Right renal pelvis (tissue), 4 donors: ENCODE measurements around the gene BSDC1. TPM values are rescaled to one million over a fixed set of nuclear protein-coding genes. Genes with fewer than 3 reads are reported as not detected.
A peak's percentile ranks its signal among the peaks of the same experiment; 100 is the strongest.

Source experiments
- DNase-seq, 4 donors: peaks; one replicate each; pipeline ENCODE4 v3.0.0-alpha.2; 2013; ENCODE audit warnings: low read depth in 4 of 4, low spot score in 3 of 4, missing footprints in 1 of 4
- polyA plus RNA-seq, 4 donors: library from polyadenylated mRNA; unstranded; fragments of 120-200 nt; gene quantifications; one replicate each; pipeline ENCODE4 v1.2.1, GENCODE V29; 2013; ENCODE audit not compliant: insufficient read length in 4 of 4

The BSDC1 gene
- polyA plus RNA-seq, 4 donors, result 58.6 to 63.3 (median 61.2) TPM

DNA sequence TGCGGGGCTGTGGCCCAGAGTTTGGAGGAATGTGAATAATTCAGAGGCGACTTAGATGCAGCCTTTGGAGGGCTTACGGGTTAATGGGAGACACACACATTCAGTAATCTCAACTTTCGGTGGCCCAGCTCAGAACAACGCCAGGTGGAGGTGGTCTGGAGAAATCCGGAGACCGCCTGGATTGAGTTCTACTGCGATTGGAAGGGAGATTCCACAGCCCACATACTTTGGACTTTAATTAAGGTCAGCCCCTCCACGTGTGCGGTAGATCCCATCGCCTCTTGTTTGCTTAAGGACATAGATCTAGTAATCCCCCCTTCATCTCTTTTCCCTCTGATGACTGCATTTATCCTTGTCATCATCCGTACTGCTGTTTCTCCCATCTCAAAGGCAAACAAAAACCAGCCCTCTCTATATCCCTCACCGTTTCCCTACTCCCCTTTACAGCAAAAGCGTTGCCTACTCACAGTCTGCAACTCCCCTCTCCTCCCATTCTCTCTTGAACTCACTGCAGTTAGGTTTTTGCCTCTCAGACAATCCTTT lies 720 bp upstream of the BSDC1 start:
- DNase-seq, result peak in 2 of 4 donors; percentile 54 to 56

DNA sequence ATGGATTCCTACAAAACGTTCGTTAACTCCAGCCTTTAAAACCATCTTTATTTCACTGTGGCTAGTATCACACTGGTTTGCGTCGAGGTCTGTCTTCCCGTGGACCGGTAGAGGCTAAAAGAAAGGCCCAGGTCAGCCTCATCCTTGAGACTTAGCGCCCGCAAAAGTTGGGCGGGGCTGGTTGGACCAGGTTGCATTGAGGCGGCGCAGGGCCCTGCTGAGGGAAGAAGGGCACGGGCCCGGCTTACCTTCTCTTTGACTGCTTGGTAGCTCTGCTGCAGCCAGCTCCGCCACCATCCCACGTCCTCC lies 455 bp downstream of the BSDC1 start:
- peak in 1 of 4 donors; percentile 31 for DNase-seq

DNA sequence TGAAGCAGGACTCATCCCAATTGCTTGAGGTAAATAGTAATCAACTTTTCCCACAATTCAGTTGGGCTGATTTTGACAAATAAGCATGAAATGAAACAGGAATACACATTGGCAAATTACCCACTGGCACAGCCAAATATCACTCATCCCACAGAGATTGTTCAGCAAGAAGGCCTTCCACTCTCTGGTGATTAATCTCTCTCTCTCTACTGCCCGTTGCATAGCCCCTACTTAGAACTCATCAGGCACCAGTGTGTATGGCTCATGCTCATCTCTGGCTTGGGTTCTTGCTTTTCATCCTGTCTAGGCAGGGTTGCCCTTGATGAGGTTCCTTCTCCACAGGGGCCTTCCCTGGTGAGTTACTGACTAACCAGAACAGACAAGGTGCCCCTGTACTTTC lies 1.1 kb downstream of the BSDC1 start:
- no peak for DNase-seq

DNA sequence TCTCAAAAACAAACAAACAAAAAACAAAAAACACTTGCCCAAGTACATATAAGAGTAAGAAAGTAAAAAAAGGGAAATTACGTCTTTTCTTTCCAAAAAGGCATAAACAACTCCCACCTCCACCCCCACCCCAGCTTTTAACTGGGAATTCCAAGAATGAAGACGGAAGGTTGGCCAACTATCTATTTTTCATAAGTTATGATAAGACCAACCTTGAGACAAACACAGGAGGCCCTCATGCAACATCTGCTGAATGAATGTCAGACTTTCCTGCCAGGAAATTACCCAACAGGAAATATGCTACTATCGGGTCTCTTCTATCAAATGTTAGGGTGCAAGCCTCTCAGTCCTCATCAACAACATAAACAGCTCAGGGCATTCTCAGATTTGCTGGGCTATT lies 1.9 kb downstream of the BSDC1 start:
- no peak for DNase-seq

DNA sequence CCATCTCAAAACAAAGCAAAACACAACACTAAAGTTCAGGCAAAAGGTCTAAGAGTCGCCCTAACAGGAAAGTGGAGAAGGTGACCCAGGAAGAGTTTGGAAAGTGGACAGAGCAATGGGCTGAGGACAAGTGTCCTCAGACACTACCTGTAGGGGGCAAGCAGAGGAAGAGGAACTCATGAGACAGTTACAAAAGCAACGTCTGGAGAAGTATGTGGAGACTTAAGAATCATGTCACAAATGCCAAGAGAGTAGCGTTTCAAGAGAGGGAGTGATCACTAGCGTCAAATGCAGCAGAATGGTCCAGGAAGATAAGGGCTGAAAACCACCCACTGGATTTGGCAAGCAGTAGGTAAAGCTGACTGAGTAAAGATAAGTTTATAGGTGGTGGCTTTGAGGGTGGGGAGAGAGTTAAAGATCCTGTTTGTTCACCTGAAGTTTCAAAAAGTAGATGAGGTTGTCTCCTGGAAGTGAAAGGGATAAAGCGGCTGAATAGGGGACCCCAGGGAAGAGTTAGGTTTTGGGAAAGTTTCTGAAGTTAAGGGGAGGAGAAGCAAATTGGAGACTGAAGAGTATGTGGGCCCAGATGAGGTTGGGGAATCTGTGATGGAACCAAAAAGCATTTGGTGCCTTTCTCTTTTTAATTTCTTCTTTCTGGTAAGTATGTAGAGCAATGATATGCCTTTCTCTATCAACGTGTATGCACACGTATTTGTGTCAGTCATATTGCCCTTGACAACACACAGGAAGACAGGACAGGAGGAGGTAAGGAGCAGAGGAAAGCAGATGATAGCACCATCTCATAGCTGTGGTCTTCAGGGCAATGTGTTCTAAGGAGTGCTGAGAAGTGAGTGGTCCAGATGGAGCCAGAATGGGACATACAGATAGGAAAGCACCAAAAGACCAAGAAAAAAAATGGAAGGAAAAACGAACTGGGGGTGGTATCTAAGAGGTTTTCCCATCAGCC lies 3.1 kb downstream of the BSDC1 start:
- DNase-seq, result no peak

DNA sequence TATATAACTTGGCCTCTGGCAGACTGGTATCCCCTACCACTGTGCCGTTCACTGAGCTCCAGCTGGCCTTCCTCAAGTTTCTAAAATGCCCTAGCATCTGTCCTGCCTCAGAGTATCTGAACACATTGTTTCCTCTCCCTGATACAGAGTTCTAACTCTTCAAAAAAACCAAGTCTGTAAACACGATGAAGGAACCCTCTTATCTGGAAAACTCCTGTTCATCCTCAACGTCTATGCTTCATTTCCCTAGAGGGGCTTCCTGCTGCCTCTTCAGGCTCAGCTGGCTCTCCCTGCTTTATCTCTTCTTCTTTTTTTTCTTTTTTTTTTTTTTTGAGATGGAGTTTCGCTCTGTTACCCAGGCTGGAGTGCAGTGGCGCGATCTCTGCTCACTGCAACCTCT lies 5.6 kb downstream of the BSDC1 start:
- DNase-seq, result no peak

DNA sequence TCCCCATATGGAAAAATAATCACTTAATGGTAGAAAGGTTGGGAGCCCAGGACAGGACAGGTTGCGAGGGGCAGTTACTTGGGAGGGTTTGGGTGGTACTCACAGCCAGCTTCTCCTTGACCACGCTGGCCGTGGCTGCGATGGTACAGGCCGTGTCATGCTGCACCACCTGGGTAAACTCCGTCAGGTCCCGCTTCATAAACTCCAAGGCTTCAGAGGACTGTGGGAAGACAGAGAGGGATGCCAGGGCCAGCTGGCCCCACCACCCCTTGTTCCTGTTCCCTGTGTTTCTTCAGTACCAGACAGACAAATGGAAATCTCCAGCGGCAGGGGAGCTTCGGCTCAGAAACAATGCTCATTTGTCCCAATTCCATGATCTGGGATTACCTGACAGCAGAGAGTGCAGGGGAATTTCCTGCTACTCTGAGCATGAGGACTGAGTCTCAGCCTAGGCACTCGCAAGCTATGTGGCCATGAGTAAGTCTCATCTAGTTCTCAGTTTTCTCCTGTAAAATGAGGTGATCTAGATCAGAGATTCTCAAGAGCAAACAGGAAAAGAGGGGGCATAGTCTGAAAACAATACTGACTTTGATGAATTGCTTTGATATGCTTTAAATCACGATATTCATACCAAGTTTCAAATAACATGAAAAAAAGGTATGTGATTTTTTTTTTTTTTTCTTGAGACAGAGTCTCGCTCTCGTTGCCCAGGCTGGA lies 7.4 kb downstream of the BSDC1 start:
- DNase-seq, result peak in 1 of 4 donors; percentile 17

DNA sequence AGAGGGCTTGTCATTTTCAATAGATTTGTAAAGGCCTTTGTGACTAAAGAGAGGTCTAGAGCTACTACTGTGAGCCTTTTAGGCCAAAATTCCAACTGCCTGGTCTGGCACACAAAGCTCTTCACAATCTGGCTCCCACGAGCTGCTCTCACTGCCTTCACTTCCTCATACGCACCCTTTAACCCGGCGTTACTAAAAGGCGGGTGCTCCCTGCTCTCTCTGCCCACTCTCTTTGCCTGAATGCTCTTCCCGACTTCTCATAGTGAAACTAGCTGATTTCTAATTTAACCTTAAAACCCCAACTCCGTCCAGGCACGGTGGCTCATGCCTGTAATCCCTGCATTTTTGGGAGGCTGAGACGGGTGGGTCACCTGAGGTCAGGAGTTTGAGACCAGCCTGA lies 14.2 kb downstream of the BSDC1 start:
- no peak for DNase-seq

DNA sequence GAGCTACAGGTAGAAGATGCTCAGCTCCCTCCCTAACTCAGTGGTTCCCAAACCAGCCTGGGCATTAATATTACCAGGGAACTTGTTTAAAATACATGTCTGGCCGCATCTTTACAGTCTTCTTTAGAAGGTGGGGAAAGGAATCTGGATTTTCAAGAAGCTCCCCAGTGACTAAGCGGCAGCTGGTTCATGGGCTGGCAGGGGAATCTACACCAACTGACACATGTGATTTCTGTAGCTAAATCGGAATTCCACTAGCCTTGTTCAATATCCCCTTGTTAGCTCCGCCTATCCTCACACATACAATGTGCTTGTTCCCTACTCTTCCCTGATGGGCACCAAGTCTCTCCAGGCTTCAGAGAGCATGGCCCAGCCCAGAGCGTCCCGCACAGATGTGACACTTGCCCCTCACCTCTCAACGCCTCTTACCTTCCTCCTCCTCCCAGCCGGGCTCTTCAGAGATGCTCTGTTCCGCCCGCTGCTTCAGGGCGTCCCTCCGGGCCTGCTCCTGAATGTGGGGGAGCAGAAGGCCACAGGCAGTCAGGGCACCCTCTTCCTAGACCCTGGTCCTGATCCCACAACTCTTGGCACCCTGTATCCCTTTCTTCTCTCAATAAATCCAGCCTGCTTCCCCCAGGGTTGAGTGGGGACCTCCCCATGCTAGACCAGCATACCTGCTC lies 16.6 kb downstream of the BSDC1 start:
- no peak for DNase-seq

DNA sequence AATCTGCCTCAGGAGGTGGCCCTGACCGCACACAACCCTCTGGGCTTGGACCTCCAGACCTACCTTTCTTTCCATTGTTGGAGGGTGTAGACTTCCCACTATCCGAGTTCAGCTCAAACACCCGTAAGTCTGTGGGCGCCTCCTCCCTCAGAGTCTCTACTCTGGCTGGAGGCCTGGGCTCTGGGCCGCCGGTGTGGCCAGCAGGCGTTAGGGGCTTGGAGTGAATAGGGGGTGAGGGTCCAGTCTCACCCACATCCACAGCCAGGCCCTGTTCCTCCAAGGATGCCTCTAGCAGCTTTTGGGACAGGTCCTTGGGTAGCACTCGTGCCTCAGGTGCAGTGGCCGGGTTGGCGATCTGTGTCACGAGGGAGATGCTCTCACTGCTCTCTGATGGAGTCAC lies 18.0 kb downstream of the BSDC1 start:
- DNase-seq, result no peak

DNA sequence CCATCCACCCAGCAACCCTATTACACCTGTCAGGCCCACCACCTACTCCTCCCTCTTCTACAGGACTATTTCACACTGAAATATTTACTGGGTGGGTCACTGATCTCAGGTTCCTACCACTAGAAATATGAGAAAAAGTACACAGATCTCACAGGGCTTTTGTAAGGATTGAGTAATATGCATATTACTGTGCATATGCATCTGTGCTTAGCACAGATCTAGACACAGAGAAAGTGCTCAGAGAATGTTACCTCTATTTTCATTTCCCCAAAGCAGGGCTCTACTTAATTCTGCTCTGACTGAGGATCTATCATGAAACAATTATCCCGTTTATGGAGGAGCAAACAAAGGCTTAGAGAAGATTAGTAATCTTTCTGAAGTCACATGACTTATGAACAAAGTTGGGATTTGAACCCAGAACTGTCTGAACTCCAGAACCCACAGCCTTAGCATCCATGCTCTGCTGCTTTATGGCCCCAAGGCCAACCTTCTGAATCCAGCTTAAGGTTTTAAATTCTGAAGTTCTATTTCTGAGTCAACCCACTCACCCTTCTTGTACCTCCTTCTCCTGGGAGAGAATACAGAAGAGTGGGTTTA lies 20.1 kb downstream of the BSDC1 start:
- no peak for DNase-seq

DNA sequence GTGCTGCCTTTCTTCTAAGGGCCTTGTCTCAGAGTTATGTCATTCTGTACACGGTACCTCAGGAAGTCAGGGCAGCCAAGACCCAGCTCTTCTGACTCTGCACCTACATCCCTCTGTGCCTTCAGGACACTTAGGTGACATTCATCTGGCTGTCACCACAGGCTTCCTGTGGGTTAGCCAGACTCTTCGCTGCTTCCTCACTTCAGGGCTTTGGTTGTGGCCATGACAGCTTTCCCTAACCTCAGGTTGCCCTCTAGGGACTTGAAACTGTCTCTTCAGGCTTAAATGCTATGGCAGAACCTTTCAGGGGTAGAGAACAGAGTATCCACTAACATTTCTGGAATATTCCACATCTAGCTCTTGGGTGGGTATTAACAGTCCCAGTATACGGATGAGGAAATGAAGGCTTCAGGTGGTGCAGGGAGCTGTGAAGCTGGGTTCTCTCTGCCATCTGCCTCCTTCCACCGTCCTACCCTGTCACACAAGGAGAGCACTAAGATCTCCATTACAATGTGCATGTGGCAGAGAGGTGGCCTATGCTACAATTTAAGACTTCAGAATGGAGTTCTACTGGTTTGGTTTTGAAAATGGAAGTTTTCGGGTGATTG lies 22.0 kb downstream of the BSDC1 start:
- no peak for DNase-seq

DNA sequence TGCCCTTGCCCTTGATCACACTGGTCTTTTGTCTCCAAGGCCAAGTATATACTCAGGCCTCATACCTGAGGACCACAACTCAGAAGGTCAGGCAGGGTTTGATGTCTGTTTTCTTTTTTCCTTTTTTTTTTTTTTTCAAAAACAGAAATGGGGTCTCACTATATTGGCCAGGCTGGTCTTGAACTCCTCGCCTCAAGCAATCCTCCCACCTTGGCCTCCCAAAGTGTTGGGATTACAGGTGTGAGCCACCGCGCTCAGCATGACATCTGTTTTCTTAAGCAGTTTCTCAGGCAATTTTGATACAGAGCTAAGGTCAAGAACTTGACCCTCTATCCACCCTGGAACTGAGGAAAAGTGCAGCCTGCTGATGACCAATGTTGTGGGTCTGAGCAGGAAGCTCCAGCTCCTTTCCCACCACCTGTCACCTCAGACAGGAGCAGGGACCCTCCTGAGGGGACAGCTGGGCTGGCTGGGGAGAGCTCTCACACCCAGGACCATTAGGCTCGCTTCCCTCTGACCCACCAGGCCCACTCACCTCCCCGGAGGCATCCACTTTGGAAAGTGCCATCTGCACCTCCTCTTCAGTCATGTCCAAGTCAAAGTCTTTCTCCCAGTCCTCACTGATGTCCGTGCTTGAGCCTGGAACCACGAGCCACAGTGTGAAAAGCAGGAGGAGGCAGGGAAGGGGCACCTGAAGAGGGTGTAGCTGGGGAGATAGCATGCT lies 26.2 kb downstream of the BSDC1 start:
- DNase-seq, result no peak

DNA sequence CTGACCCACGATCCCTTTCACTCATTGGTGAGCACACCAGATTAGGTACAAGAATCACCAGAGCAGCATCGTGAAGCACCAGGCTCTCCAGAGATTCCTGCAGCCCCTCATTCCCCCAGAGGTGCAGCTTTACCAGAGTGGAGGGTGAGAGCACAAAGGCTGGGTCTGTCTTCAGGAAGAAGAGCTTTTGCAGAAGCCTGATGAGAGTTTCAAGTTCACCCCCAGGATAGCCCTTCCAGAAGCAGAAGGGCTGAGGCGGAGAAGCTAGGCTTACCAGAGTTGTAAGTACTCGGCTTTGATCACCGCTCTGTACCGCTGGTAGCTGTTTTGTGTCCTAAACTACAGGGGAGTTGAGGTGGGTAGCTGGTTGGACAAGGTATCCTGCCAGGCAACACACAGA lies 28.8 kb downstream of the BSDC1 start:
- no peak for DNase-seq

DNA sequence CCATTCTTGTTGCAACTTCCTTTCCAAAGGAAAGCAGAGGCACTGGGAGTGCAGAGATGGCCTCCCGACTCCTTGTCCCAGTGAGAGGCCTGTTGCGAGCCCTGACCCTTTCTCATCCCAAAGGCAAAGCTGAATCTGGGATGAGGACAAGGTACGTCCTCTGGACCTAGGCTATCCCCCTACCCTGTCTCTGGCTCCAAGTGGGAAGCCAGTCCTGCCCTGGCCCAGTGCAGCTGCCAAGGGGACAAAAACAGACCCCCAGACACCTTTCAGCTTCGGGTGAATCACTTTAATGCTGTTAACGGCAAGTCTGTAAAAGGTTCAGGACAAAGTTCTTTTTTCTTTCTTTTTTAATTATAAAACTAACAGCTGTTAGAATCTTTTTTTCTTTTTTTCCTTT lies 29.4 kb downstream of the BSDC1 start:
- no peak for DNase-seq

DNA sequence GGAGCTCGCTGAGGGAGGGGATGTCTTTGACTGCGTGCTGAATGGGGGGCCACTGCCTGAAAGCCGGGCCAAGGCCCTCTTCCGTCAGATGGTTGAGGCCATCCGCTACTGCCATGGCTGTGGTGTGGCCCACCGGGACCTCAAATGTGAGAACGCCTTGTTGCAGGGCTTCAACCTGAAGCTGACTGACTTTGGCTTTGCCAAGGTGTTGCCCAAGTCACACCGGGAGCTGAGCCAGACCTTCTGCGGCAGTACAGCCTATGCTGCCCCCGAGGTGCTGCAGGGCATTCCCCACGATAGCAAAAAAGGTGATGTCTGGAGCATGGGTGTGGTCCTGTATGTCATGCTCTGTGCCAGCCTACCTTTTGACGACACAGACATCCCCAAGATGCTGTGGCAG lies 30.5 kb downstream of the BSDC1 start:
- DNase-seq, result no peak

DNA sequence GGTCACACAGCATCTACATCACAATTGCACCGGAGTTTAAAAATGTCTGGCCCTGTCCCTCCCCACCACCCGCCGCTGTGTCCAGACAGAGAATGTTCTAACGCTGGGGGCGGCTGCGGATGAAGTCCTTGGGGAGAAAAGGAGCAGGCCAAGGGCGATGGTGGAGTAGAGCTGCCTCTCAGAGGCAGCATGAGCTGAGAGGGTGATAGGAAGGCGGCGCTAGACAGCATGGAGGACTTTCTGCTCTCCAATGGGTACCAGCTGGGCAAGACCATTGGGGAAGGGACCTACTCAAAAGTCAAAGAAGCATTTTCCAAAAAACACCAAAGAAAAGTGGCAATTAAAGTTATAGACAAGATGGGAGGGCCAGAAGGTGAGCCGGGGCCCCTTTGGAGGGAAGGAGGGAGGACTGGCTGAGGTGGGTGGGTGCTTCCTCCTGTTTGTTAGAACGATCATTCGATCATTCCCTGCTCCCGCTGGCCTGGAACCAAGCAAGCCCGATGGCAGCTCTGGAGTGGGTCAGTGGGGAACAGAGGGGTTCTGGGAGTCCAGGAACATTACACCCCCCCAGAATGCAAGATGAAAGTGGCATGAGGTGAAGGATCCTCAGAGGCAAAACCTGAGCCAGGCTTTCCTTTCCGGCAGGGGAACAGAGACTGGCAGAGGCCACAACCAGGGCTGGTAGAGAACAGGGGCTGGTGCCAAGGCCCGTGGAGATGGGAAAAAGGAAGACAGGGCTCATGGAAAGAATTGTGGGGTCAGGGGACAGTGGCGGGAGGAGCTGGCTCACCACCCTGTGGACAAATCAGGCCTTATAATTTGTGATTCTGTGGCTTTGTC lies 31.5 kb downstream of the BSDC1 start, which contains the start of the genes FAM229A and TSSK3:
TSS of gene FAM229A (minus strand) at position 12 of the 840 bp plus-strand sequence. CDS start 394 bp downstream, outside the sequence.
TSS of gene TSSK3 (plus strand) at position 66 of the 840 bp plus-strand sequence. CDS start at position 229, 163 bp downstream.
- no peak for DNase-seq

DNA sequence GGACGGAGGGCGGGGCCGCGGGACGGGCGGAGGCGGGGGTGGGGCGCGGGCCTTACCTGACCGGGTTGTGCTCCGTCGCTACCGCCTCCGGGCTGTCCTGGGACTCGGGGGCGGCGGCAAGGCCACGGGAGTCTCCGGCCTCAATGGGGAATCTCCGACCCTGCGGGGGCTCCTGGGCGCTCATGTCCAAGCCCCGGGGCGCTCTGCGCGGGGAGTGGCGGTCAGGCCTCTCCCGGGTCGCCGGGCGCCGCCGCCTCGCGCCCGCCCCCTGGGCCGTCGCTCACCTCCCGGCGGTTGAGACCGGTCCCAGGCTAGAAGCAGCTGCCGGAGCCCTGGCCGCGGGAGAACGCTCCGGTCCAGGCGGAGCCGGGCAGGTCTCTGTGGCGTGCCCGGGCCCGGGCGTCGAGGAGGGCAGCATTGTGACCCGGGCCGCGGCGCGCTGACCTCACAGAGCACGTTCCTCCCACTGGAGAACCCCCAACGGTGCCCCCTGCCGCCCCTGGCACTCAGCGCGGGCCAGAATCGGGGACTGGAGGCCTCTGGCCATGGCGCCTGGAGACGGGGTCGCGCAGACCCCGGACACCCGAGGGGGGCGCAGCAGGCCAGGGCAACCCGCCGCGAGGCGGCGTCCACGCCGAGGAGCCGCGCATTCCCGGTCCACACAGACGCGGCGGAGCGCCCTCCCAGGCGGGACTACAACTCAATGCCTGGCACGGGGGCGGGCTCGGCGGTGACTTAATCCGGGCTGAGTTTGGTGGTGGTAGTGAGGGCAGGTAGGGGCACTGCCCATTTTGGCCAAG lies 32.4 kb downstream of the BSDC1 start:
- DNase-seq, result peak; percentile 39 to 51 (median 42)
